Limb (tissue), 2 donors: ENCODE data around the gene LIN52.

Experiments
- DNase-seq, 2 donors: peaks; one replicate each; pipeline ENCODE4 v3.0.0-alpha.2; 2016; ENCODE audit errors: extremely low spot score in 2 of 2

LIN52 gene

GRCh38 chr14:74231784-74232183 lies 147.0 kb downstream of the LIN52 start:
- DNase-seq = no peak

- no peak for DNase-seq
Observed at GRCh38 chr14:74235017-74235416, 150.3 kb downstream of the LIN52 start.

- no peak for DNase-seq
Observed at GRCh38 chr14:74237441-74237840, 152.7 kb downstream of the LIN52 start.

- DNase-seq = no peak
Observed at GRCh38 chr14:74238974-74239847, 154.5 kb downstream of the LIN52 start, which contains the start of gene VSX2. TSS of gene VSX2 (plus strand) at chr14:74239449. CDS start at chr14:74239562, 113 bp downstream.

- DNase-seq = peak in 1 of 2 donors; percentile 52
Observed at GRCh38 chr14:74239848-74240793, 155.4 kb downstream of the LIN52 start.

- peak in 1 of 2 donors; percentile 64 for DNase-seq
Observed at GRCh38 chr14:74240794-74241651, 156.3 kb downstream of the LIN52 start.

- no peak for DNase-seq
Observed at GRCh38 chr14:74241652-74242017, 156.9 kb downstream of the LIN52 start.

- DNase-seq = no peak
Observed at GRCh38 chr14:74242021-74242779, 157.4 kb downstream of the LIN52 start.

GRCh38 chr14:74242780-74243042 lies 158.0 kb downstream of the LIN52 start:
- no peak for DNase-seq

GRCh38 chr14:74243051-74243450 lies 158.3 kb downstream of the LIN52 start:
- no peak for DNase-seq

- no peak for DNase-seq
Observed at GRCh38 chr14:74244115-74244514, 159.4 kb downstream of the LIN52 start.

GRCh38 chr14:74245292-74245691 lies 160.5 kb downstream of the LIN52 start:
- DNase-seq = no peak

GRCh38 chr14:74246542-74246941 lies 161.8 kb downstream of the LIN52 start:
- DNase-seq = no peak

GRCh38 chr14:74248017-74248416 lies 163.3 kb downstream of the LIN52 start:
- DNase-seq = no peak

GRCh38 chr14:74249433-74250375 lies 164.9 kb downstream of the LIN52 start:
- no peak for DNase-seq
